Mesodermal cell (in vitro differentiated cells): Measurements from ENCODE around the gene MYO7B.

Experiments used
- H3K27ac ChIP-seq: 2 replicates; pipeline ENCODE4 v1.7.0; 2013; ENCODE audit warnings: mild to moderate bottlenecking, low read depth, low read length, moderate library complexity; ENCODE audit not compliant: severe bottlenecking
- H3K36me3 ChIP-seq: 2 replicates; pipeline ENCODE4 v1.7.1; 2013; ENCODE audit warnings: mild to moderate bottlenecking, low read length, moderate library complexity; ENCODE audit not compliant: control insufficient read depth, insufficient read depth
- H3K4me1 ChIP-seq: one replicate; pipeline ENCODE4 v1.7.1; 2013; ENCODE audit warnings: mild to moderate bottlenecking, low read length; ENCODE audit not compliant: insufficient read depth, control insufficient read depth, poor library complexity, severe bottlenecking
- H3K4me3 ChIP-seq: 2 replicates; pipeline ENCODE4 v1.7.0; 2013; ENCODE audit warnings: low read length, control low read depth, mild to moderate bottlenecking; ENCODE audit not compliant: insufficient read depth, poor library complexity, severe bottlenecking; ENCODE audit errors: extremely low read depth
- H3K9me3 ChIP-seq: 2 replicates; pipeline ENCODE4 v1.7.1; 2013; ENCODE audit warnings: mild to moderate bottlenecking, low read length, moderate library complexity; ENCODE audit not compliant: control insufficient read depth
- WGBS, 2 experiments: methylation state at CpG; one replicate each; pipeline ENCODE4 v1.1.5; 2013; ENCODE audit warnings: missing lambda C conversion rate in 2 of 2; ENCODE audit not compliant: insufficient coverage in 2 of 2; 5-methylcytosine and 5-hydroxymethylcytosine counted together

MYO7B gene

GRCh38 chr2:127632592-127633489, 97.4 kb downstream of the MYO7B start:
- Histone ChIP-seq H3K9me3 (no peaks in the 10 kb centered on the region), H3K36me3 (no peaks in the 10 kb centered on the region), H3K27ac (no peak overlapping the region), H3K4me1 (peaks cover 14% of the 10 kb centered on the region), H3K4me3 (no peak overlapping the region)
- 91 to 95% methylated on average over 14 to 22 of the region's 25 CpGs for WGBS, 2 experiments

DNA sequence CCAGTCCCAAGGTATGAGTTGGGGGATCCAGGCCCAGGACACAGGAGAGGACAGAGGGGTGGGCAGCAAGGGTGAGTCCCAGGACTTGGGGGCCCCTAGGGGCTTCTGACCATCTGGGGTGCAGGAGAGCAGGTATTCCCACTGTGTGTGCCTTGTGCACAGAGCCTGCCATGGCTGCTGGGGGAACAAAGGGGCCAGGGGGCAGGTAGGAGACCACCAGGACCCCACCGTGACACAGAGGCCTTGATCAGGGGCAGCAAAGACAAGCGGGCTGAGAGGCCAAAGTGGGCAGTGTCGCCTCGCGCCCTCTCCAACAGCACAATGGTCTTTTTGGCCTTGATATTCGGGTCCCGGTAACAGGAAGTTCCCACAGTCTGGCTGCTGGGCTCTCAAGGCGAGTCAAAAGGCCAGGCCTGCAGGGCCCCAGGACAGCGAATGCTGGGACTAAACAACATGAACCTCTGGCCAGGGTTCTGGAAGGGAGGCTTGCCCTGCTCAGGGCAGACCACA, 98.1 kb downstream of the MYO7B start:
- 85 to 96% methylated on average over 9 of the region's 9 CpGs for WGBS, 2 experiments
- H3K36me3 ChIP-seq, result no peaks in the 10 kb centered on the region
- H3K4me3 ChIP-seq, result no peak overlapping the region
- H3K27ac ChIP-seq, result no peak overlapping the region
- peaks cover 22% of the 10 kb centered on the region for H3K4me1 ChIP-seq
- no peaks in the 10 kb centered on the region for H3K9me3 ChIP-seq

- no peak overlapping the region for H3K4me3 ChIP-seq
- H3K9me3 ChIP-seq, result no peaks in the 10 kb centered on the region
- peaks cover 26% of the 10 kb centered on the region for H3K4me1 ChIP-seq
- no peaks in the 10 kb centered on the region for H3K36me3 ChIP-seq
- 96 to 98% methylated on average over 13 to 15 of the region's 16 CpGs for WGBS, 2 experiments
- no peak overlapping the region for H3K27ac ChIP-seq
Observed at GRCh38 chr2:127634066-127634617, 98.7 kb downstream of the MYO7B start.

DNA sequence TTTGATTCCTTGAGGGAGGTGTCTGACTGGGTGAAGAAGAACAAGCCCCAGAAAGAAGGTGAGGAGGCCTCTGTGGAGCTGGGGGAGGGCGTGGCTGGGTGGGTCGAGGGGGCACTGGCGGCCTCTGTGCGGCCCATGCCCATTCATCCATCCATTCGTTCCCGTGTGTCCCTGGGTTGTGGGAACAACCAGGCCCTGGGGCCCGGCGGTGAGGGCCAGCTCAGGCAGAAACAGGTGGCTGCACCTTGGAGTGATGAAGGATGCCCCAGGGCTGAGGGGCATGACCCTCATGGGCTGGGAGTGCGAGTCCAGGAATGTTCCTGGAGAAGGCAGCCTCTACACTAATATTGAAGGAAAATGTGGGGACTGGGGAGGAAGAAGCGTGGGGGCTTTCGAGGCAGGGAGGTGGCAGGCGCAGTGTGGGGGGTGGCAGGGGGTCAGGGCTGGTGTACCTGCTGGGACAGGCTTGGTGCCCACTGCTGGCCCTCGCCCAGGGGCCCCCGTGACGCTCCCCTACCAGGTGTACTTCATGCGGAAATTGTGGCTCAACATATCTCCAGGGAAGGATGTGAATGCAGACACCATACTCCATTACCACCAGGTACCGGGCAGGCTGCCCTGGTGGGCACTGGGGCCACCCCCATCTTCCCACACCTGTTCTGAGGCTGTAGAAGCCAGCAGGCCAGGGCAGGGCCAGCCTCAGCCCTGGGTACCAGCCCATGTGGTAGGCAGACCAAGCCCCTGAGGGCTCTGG, 99.3 kb downstream of the MYO7B start:
- H3K4me3 ChIP-seq, result no peak overlapping the region
- H3K27ac ChIP-seq, result no peak overlapping the region
- H3K9me3 ChIP-seq, result no peaks in the 10 kb centered on the region
- 95 to 96% methylated on average over 10 to 17 of the region's 17 CpGs for WGBS, 2 experiments
- peaks cover 26% of the 10 kb centered on the region for H3K4me1 ChIP-seq
- H3K36me3 ChIP-seq, result no peaks in the 10 kb centered on the region

GRCh38 chr2:127635380-127636237, 100.1 kb downstream of the MYO7B start:
- no peak overlapping the region for H3K4me3 ChIP-seq
- H3K4me1 ChIP-seq, result peaks cover 27% of the 10 kb centered on the region
- H3K36me3 ChIP-seq, result no peaks in the 10 kb centered on the region
- no peaks in the 10 kb centered on the region for H3K9me3 ChIP-seq
- H3K27ac ChIP-seq, result no peak overlapping the region
- WGBS, 2 experiments, result 97 to 99% methylated on average over 16 to 18 of the region's 19 CpGs

- H3K27ac ChIP-seq, result peak overlapping the region; percentile 84
- WGBS, 2 experiments, result 95 to 98% methylated on average over 18 to 29 of the region's 33 CpGs
- H3K36me3 ChIP-seq, result no peaks in the 10 kb centered on the region
- H3K4me3 ChIP-seq, result no peak overlapping the region
- H3K4me1 ChIP-seq, result peaks cover 33% of the 10 kb centered on the region
- H3K9me3 ChIP-seq, result no peaks in the 10 kb centered on the region
Observed at GRCh38 chr2:127636248-127637235, 101.1 kb downstream of the MYO7B start.

GRCh38 chr2:127637236-127637630, 101.8 kb downstream of the MYO7B start:
- Histone ChIP-seq H3K9me3 (no peaks in the 10 kb centered on the region), H3K4me3 (no peak overlapping the region), H3K27ac (peak overlapping the region; percentile 84), H3K36me3 (no peaks in the 10 kb centered on the region), H3K4me1 (peaks cover 33% of the 10 kb centered on the region)
- WGBS, 2 experiments, result 82 to 88% methylated on average over 8 to 10 of the region's 13 CpGs

DNA sequence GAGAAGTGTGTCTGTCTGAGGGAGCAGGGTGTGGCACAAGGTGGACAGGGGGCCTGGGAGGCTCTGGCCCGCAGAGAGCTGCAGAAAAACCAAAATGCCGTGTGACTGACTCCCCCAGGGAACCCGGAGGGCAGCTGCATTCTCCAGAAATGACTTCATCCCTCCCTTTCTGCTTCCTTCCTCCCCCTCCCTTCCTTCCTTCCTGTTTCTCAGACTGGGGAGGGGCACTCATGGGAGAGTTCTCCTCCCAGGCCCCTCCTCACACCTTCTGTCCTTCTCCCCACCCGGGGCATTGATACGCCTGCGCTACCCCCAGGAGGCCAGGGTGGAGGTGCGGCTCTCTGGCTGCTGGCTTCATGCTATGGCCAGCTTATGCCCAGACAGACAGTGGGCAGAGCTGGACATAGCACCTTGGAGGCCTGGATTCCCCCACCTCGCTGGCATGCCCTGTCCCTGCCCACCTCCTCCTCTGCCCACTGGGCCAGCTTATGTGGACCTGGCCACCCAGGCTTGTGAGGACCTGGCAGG, 102.3 kb downstream of the MYO7B start:
- H3K9me3 ChIP-seq, result no peaks in the 10 kb centered on the region
- WGBS, 2 experiments, result 24 to 35% methylated on average over 3 to 8 of the region's 8 CpGs
- H3K4me1 ChIP-seq, result peaks cover 38% of the 10 kb centered on the region
- H3K4me3 ChIP-seq, result no peak overlapping the region
- peak overlapping the region; percentile 84 for H3K27ac ChIP-seq
- no peaks in the 10 kb centered on the region for H3K36me3 ChIP-seq

DNA sequence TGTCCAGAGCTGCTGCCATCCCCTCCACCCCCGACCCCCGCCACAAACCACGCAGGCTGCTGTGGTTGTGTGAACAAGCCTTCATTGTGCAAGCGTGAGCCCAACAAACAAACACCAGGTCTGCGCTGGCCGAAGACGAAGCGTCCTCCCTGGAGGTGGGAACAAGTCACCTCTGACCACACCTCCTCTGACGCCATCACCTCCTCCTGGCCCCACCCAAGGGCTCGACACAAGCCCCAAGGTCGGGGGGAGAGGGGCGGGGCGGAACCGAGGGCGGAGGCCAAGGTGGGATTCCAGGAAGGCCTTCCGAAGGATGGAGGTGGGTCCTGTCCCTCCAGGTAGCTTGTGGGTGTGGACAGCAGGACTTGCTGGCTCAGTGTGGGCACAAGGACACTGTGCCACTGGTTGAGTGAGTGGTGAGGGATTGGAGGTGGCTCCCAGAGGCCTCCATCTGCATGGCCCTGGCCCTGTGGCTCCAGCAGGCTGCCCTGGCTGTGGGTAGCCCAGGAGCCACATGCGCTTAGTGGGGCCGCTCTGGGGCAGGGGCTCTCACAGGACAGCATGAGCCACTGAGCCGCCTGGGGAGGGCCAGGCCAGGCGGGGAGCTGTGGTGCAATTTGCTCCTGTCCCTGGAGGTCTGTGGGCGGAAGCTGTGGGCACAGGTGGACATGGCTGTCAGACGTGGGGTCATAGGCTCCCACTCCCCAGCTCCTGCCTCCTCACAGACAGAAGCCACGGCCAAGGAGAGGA, 103.1 kb downstream of the MYO7B start:
- 74 to 80% methylated on average over 14 to 17 of the region's 23 CpGs for WGBS, 2 experiments

More for the DNA sequence above, 103.1 kb downstream of the MYO7B start:
- Histone ChIP-seq H3K9me3 (no peaks in the 10 kb centered on the region), H3K27ac (peak overlapping the region; percentile 84), H3K4me3 (no peak overlapping the region), H3K36me3 (no peaks in the 10 kb centered on the region), H3K4me1 (peaks cover 38% of the 10 kb centered on the region)
